Right lobe of liver (tissue), 4 donors: ENCODE results near the gene STX7.

Experiments
- POLR2A ChIP-seq: fragments of 450-650 bp; IDR thresholded peaks from one replicate; pipeline ENCODE4 v1.6.1; 2017; ENCODE audit warnings: antibody characterized with exemption, mild to moderate bottlenecking
- TF ChIP-seq, protein P1 (sequence below), 4 donors: fragments of 200-600 bp in 3 of 4; fragments of 450-650 bp in 1 of 4; IDR thresholded peaks; one replicate each; pipeline versions ENCODE4 v1.5.1 to v1.8.0; 2016 to 2022; ENCODE audit warnings: antibody characterized with exemption in 4 of 4, mild to moderate bottlenecking in 2 of 4
- donor health status: DM: no; HTN: no; CAD: no.
- donor health status: DM: no; HTN: no; CAD: no.
- donor health status: DM: no; HTN: yes; CAD: no.

DNA sequence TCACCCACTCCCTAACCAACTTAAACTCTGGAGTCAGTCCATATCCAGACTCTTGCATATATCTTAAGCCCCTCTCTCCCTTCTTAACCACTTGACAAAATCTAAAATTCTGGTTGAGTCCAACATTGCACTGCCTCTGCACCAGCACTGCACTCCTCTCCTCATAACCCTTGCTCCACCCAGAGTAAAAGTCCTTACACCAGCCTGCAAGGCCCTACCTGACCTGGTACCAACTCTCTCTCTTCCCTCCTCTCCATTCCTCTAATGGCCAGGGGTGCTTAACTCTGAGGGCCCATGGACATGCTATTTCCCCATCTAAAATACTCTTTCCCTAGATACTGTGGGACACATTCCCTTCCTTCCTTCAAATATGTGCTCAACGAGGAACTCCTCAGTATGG is 21.0 kb downstream of the STX7 start:
- TF ChIP-seq, protein P1, sequence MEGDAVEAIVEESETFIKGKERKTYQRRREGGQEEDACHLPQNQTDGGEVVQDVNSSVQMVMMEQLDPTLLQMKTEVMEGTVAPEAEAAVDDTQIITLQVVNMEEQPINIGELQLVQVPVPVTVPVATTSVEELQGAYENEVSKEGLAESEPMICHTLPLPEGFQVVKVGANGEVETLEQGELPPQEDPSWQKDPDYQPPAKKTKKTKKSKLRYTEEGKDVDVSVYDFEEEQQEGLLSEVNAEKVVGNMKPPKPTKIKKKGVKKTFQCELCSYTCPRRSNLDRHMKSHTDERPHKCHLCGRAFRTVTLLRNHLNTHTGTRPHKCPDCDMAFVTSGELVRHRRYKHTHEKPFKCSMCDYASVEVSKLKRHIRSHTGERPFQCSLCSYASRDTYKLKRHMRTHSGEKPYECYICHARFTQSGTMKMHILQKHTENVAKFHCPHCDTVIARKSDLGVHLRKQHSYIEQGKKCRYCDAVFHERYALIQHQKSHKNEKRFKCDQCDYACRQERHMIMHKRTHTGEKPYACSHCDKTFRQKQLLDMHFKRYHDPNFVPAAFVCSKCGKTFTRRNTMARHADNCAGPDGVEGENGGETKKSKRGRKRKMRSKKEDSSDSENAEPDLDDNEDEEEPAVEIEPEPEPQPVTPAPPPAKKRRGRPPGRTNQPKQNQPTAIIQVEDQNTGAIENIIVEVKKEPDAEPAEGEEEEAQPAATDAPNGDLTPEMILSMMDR (IDR thresholded peaks at IDR 0.05): no peak
- no peak for TF ChIP-seq POLR2A
